Osteocyte (in vitro differentiated cells): Measurements from ENCODE around the gene CBLN3. TPM values are rescaled to one million over a fixed set of nuclear protein-coding genes. Genes with fewer than 3 reads are reported as not detected.
A peak's percentile ranks its signal among the peaks of the same experiment; 100 is the strongest.

Source experiments
- DNase-seq: peaks from one replicate; pipeline ENCODE4 v3.0.0; 2021; ENCODE audit warnings: mixed read lengths; ENCODE audit not compliant: unreplicated experiment; ENCODE audit errors: extremely low spot score
- H3K27ac Mint-ChIP-seq: one replicate; pipeline ENCODE4 v1.8.0; 2021; ENCODE audit warnings: mild to moderate bottlenecking, mixed read lengths; ENCODE audit not compliant: unreplicated experiment
- H3K27me3 Mint-ChIP-seq: one replicate; pipeline ENCODE4 v1.8.0; 2021; ENCODE audit warnings: mixed read lengths; ENCODE audit not compliant: unreplicated experiment
- H3K36me3 Mint-ChIP-seq: one replicate; pipeline ENCODE4 v1.8.0; 2021; ENCODE audit warnings: mixed read lengths; ENCODE audit not compliant: unreplicated experiment
- H3K4me1 Mint-ChIP-seq: one replicate; pipeline ENCODE4 v1.8.0; 2021; ENCODE audit warnings: mixed read lengths; ENCODE audit not compliant: unreplicated experiment
- H3K4me3 Mint-ChIP-seq: one replicate; pipeline ENCODE4 v1.8.0; 2021; ENCODE audit warnings: mild to moderate bottlenecking, moderate library complexity, mixed read lengths; ENCODE audit not compliant: unreplicated experiment
- H3K9me3 Mint-ChIP-seq: one replicate; pipeline ENCODE4 v1.8.0; 2021; ENCODE audit warnings: mixed read lengths; ENCODE audit not compliant: unreplicated experiment
- CTCF ChIP-seq: fragments of 200-600 bp; sonication (generic); IDR thresholded peaks from 2 replicates; pipeline ENCODE4 v1.5.0; 2021; ENCODE audit warnings: antibody characterized with exemption, mild to moderate bottlenecking, moderate library complexity
- total RNA-seq: library from RNA; stranded (reverse); gene quantifications from 2 replicates; pipeline ENCODE4 v1.2.1, GENCODE V29; 2021

CBLN3 gene
- total RNA-seq, 1 donor from 2014 or later = 5.5 TPM

DNA sequence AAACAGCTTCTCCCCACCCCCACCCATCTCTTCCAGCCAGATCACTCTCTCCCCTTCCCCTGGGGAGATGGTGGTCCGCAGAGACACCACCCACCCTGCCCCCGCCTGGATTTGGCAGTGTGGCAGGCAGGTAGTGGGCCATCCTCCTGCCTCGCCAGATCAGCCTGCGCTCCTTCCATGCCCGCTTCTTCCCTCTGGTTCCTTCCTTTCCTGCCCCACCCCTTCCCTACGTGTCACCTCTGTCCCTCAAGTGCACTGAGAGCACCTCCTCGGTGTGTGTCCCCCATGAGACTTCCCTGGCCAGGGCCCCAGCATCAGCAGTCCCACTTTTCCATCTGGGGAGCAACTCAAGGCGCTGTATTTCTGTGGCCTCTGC lies 30.0 kb downstream of the CBLN3 start:
- peak overlapping the region; percentile 89 for H3K4me3 Mint-ChIP-seq
- DNase-seq = no peak
- peaks cover 10% of the 10 kb centered on the region for H3K36me3 Mint-ChIP-seq
- TF ChIP-seq CTCF = no peak
- peaks cover 65% of the 10 kb centered on the region for H3K4me1 Mint-ChIP-seq
- no peaks in the 10 kb centered on the region for H3K9me3 Mint-ChIP-seq
- H3K27me3 Mint-ChIP-seq = no peaks in the 10 kb centered on the region
- peak overlapping the region; percentile 86 for H3K27ac Mint-ChIP-seq

DNA sequence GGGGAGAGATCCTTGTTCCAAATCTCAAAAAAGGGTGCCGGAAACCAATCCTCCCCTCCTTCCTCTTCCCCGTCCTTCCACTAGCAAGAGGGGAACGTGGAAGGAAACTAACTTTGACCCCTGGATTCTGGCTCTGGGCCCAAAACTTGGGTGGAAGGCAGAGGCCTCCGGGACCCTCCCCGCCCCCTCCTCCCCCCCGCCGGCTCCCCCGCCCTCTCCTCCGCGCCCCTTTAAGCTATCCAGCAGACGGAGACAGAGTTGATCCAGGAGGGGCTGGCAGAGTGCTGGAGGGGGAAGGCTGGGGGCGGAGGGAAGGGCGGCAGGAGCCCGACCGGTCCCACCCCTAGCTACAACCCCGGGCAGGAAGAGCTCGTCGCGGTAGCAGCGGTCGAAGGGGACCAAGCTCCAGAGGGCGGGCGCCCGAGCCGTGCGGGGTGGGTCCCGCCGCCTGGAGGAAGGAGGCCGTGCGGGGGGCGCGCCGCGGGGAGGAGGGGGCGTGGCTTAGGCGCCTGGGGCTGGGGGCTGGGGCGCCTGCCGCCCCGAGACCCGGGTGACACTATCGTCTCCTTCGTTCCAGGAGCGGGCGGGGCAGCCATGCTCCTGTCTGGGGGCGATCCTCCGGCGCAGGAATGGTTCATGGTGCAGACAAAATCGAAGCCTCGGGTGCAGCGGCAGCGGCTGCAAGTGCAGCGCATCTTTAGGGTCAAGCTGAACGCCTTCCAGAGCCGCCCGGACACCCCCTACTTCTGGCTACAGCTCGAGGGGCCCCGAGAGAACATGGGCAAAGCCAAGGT lies 30.6 kb downstream of the CBLN3 start, which contains the start of gene NYNRIN:
TSS of gene NYNRIN (plus strand) at position 351 of the 794 bp plus-strand sequence. CDS start at position 595, 244 bp downstream.
- TF ChIP-seq CTCF = no peak

GRCh38 chr14:24398293-24398652 lies 31.2 kb downstream of the CBLN3 start:
- H3K27ac Mint-ChIP-seq = peak overlapping the region; percentile 12
- no peaks in the 10 kb centered on the region for H3K9me3 Mint-ChIP-seq
- peaks cover 8% of the 10 kb centered on the region for H3K36me3 Mint-ChIP-seq
- peaks cover 58% of the 10 kb centered on the region for H3K4me1 Mint-ChIP-seq
- no peaks in the 10 kb centered on the region for H3K27me3 Mint-ChIP-seq
- no peak for TF ChIP-seq CTCF
- no peak for DNase-seq
- H3K4me3 Mint-ChIP-seq = peak overlapping the region; percentile 59

More for the DNA sequence above, 30.6 kb downstream of the CBLN3 start, which contains the start of gene NYNRIN:
- H3K27me3 Mint-ChIP-seq = no peaks in the 10 kb centered on the region
- H3K36me3 Mint-ChIP-seq = peaks cover 8% of the 10 kb centered on the region
- peaks cover 64% of the 10 kb centered on the region for H3K4me1 Mint-ChIP-seq
- no peaks in the 10 kb centered on the region for H3K9me3 Mint-ChIP-seq
- H3K4me3 Mint-ChIP-seq = peak within 1 kb of the TSS; percentile 89
- peak within 1 kb of the TSS; percentile 86 for H3K27ac Mint-ChIP-seq
- no peak for DNase-seq

DNA sequence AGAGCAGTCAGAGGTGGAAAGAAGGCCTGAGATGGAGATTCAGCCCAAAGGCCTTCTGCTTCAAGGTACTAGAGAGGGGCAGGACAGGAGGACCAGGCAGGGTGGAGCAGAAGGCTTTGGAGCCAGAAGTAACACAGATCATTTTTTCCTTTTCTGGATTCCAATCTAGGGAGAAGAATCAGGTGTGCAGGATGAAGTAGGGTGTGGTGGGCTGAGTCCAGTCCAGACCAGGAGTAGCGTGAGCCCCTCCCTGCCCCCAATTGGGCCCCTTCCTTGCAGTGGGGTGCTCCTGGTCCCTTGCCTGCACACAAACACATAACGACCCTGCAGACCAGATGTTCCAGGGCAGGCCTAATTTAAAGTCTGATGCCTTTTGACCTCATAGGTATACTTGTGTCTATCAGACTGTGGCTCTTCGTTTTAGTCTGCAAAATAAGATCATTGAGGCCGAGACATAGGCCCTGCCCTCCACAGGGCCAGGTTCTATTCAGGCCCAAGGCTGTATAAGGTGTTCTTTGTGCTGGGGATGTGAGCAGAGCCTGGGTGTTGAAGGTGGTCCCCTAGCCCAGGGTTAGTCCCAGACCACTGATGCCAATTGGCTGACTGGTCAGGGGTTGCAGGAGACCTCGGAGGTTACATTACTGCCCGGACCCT lies 31.7 kb downstream of the CBLN3 start:
- Mint-ChIP-seq H3K4me3 (peak overlapping the region; percentile 59), H3K36me3 (peaks cover 3% of the 10 kb centered on the region), H3K27ac (peak overlapping the region; percentile 12), H3K27me3 (no peaks in the 10 kb centered on the region), H3K4me1 (peaks cover 54% of the 10 kb centered on the region), H3K9me3 (no peaks in the 10 kb centered on the region)
- DNase-seq = no peak
- TF ChIP-seq CTCF = no peak
